Measurements from ENCODE around the gene QTRT2.

The QTRT2 gene

GRCh38 chr3:114111060-114111770 is 54.7 kb downstream of the QTRT2 start:
- no peak for DNase-seq (ENCODE audit: low spot score)

GRCh38 chr3:114112696-114113095 is 56.2 kb downstream of the QTRT2 start:
- TF ChIP-seq, protein P1, sequence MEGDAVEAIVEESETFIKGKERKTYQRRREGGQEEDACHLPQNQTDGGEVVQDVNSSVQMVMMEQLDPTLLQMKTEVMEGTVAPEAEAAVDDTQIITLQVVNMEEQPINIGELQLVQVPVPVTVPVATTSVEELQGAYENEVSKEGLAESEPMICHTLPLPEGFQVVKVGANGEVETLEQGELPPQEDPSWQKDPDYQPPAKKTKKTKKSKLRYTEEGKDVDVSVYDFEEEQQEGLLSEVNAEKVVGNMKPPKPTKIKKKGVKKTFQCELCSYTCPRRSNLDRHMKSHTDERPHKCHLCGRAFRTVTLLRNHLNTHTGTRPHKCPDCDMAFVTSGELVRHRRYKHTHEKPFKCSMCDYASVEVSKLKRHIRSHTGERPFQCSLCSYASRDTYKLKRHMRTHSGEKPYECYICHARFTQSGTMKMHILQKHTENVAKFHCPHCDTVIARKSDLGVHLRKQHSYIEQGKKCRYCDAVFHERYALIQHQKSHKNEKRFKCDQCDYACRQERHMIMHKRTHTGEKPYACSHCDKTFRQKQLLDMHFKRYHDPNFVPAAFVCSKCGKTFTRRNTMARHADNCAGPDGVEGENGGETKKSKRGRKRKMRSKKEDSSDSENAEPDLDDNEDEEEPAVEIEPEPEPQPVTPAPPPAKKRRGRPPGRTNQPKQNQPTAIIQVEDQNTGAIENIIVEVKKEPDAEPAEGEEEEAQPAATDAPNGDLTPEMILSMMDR (conservative IDR thresholded peaks at IDR 0.05; ENCODE audit: low read depth): no peak
- H3K27ac ChIP-seq: no peak overlapping the region
- POLR2A ChIA-PET (ENCODE audit: low non-redundant PET): no interaction called here
- CTCF ChIA-PET: no interaction called here
- no peak for DNase-seq (ENCODE audit: low spot score)

More at GRCh38 chr3:114111060-114111770, 54.7 kb downstream of the QTRT2 start:
- H3K27ac ChIP-seq: no peak overlapping the region
- POLR2A ChIA-PET (ENCODE audit: low non-redundant PET): no interaction called here
- TF ChIP-seq, protein P1 (conservative IDR thresholded peaks at IDR 0.05; ENCODE audit: low read depth): no peak
- CTCF ChIA-PET: no interaction called here

DNA sequence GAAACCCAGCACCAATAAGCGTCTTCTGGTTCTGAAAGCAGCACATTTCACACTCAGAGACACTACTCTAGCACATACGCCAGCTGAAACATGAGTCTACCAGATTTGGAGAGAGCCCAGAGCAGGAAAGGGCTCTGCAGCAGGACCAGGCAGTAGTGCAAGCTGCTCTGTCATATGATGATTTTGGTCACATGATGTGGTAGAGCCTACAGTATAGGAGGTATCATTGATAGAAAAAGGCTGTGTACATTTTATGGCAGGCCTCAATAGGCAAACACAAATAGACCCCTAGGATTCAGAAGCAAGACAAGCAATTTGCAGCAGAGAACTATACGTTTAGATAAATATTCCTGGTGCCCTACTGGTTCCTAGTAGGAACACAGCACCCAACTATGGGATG is 58.2 kb downstream of the QTRT2 start:
- POLR2A ChIA-PET (ENCODE audit: low non-redundant PET): no interaction called here
- H3K27ac ChIP-seq: no peak overlapping the region
- no peak for DNase-seq (ENCODE audit: low spot score)
- TF ChIP-seq, protein P1 (conservative IDR thresholded peaks at IDR 0.05; ENCODE audit: low read depth): no peak
- CTCF ChIA-PET: no interaction called here

DNA sequence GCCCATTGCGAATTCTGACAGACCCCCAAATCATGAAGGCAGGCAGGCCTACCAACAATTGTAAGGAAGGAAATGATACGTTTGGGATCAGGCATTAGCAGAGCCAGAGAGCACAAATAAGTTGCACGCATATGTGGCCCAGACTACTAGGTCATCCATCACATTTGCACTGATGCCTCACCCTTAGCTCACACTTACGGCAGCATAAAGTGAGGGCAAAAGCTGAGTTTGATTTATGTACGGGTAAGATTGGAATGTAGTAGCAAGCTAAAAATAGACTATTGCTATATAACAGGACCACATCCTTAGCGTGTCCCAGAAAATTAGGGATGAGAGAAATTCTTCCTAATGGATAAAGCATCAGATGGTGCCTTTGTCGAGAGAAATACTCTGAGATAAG is 58.6 kb downstream of the QTRT2 start:
- ChIA-PET CTCF (no interaction called here), POLR2A (ENCODE audit: low non-redundant PET) (no interaction called here)
- TF ChIP-seq, protein P1 (conservative IDR thresholded peaks at IDR 0.05; ENCODE audit: low read depth): no peak

GRCh38 chr3:114119776-114120175 is 63.2 kb downstream of the QTRT2 start:
- no peak for DNase-seq (ENCODE audit: low spot score)
- no peak overlapping the region for H3K27ac ChIP-seq
- TF ChIP-seq, protein P1 (conservative IDR thresholded peaks at IDR 0.05; ENCODE audit: low read depth): no peak
- ChIA-PET CTCF (no interaction called here), POLR2A (ENCODE audit: low non-redundant PET) (no interaction called here)

More for the DNA sequence above, 58.6 kb downstream of the QTRT2 start:
- no peak for DNase-seq (ENCODE audit: low spot score)
- H3K27ac ChIP-seq: no peak overlapping the region

DNA sequence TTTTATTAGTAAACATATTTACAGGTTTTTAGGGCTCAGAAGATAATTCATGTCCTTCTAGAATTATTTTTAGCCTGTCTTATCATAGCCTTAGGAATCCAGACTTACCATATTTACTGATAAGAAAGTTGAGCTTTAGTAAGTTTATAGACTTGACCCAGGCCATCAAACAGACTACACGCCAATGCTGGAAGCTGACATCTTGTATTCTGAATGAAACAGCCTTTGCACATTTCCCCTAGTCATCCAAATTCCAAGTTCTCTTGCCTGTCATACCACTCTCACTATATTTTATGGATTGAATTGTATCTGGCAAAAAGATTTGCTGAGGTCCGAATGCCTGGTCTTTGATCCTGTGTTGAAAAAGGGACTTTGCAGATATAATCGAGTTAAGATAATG is 63.7 kb downstream of the QTRT2 start:
- no peak for DNase-seq (ENCODE audit: low spot score)
- ChIA-PET POLR2A (ENCODE audit: low non-redundant PET) (no interaction called here), CTCF (no interaction called here)
- no peak overlapping the region for H3K27ac ChIP-seq
- TF ChIP-seq, protein P1 (conservative IDR thresholded peaks at IDR 0.05; ENCODE audit: low read depth): no peak

Measured in RWPE1 (cell line).